Caco-2 (cell line): ENCODE results near the gene PIP4K2A. TPM values are rescaled to one million over a fixed set of nuclear protein-coding genes. Genes with fewer than 3 reads are reported as not detected.

Source experiments
- BruUV-seq: library from RNA; stranded (reverse); fragments of 400-500 nt; replicated peaks from 2 replicates; lab custom pipeline; 2021; lab: Mats Ljungman, UMichigan
- CTCF ChIA-PET: fragments of 300-600 bp; sonication (Branson Sonifier 250); formaldehyde crosslinking; loops from one replicate; lab custom pipeline; 2022; ENCODE audit warnings: antibody characterized with exemption; lab: Charles Lee
- POLR2A ChIA-PET: fragments of 300-600 bp; sonication (Branson Sonifier 250); formaldehyde crosslinking; loops from one replicate; lab custom pipeline; 2022; ENCODE audit warnings: antibody characterized with exemption; lab: Charles Lee
- DNase-seq, 2 experiments: peaks; one replicate each; pipeline versions ENCODE4 v3.0.0 to v3.0.0-alpha.2; 2020 to 2022
- H3K27me3 ChIP-seq: replicated peaks from 2 replicates; pipeline ENCODE4 v1.6.0; 2011; ENCODE audit warnings: low read length; ENCODE audit not compliant: control insufficient read depth, insufficient read depth
- H3K36me3 ChIP-seq: 2 replicates; pipeline ENCODE4 v1.5.1; 2011; ENCODE audit warnings: low read length; ENCODE audit not compliant: control insufficient read depth, insufficient read depth
- H3K4me1 ChIP-seq: fragments of 250-450 bp; sonication (Bioruptor Pico); 2 replicates; pipeline ENCODE4 v1.5.1; 2020; ENCODE audit warnings: mild to moderate bottlenecking
- H3K4me3 ChIP-seq: 2 replicates; pipeline ENCODE4 v1.5.1; 2011; ENCODE audit warnings: low read depth, mild to moderate bottlenecking, control low read depth, low read length
- H3K9me3 ChIP-seq: fragments of 250-450 bp; sonication (Bioruptor Pico); 2 replicates; pipeline ENCODE4 v1.5.1; 2020; ENCODE audit warnings: mild to moderate bottlenecking, moderate library complexity
- H3K27ac Mint-ChIP-seq: one replicate; pipeline ENCODE4 v1.8.0; 2022; ENCODE audit warnings: mixed read lengths; ENCODE audit not compliant: unreplicated experiment
- H3K27me3 Mint-ChIP-seq: one replicate; pipeline ENCODE4 v1.8.0; 2022; ENCODE audit warnings: mixed read lengths; ENCODE audit not compliant: insufficient read depth, unreplicated experiment
- H3K36me3 Mint-ChIP-seq: one replicate; pipeline ENCODE4 v1.8.0; 2022; ENCODE audit warnings: mild to moderate bottlenecking, mixed read lengths; ENCODE audit not compliant: insufficient read depth, unreplicated experiment
- H3K4me1 Mint-ChIP-seq: one replicate; pipeline ENCODE4 v1.8.0; 2022; ENCODE audit warnings: low read depth, mixed read lengths; ENCODE audit not compliant: unreplicated experiment
- H3K4me3 Mint-ChIP-seq: one replicate; pipeline ENCODE4 v1.8.0; 2022; ENCODE audit warnings: mild to moderate bottlenecking, moderate library complexity, mixed read lengths; ENCODE audit not compliant: unreplicated experiment
- H3K9me3 Mint-ChIP-seq: one replicate; pipeline ENCODE4 v1.8.0; 2022; ENCODE audit warnings: mixed read lengths; ENCODE audit not compliant: unreplicated experiment
- intact Hi-C: fragments of 100-400 bp; cut with micrococcal nuclease; formaldehyde crosslinking; loops from one replicate; pipeline ENCODE4 v1.10.0; 2022; ENCODE audit not compliant: unreplicated experiment
- total RNA-seq: library from RNA; stranded (reverse); gene quantifications from 2 replicates; pipeline ENCODE4 v1.2.3, GENCODE V29; 2022
- TF ChIP-seq, protein P1 (sequence below), 2 experiments: fragments of 200-600 bp in 1 of 2; IDR thresholded peaks; 1 replicate in 1 of 2; 2 replicates in 1 of 2; pipeline versions ENCODE4 v1.5.1 to v1.8.0; 2011 to 2022; ENCODE audit warnings: antibody characterized with exemption in 1 of 2, control low read depth in 1 of 2, inconsistent platforms in 1 of 2, low read depth in 1 of 2, low read length in 1 of 2, mild to moderate bottlenecking in 1 of 2, moderate library complexity in 1 of 2; ENCODE audit not compliant: insufficient read depth in 1 of 2, severe bottlenecking in 1 of 2, unreplicated experiment in 1 of 2

PIP4K2A gene
- total RNA-seq, 1 experiment from 2014 or later: 26.9 TPM

DNA sequence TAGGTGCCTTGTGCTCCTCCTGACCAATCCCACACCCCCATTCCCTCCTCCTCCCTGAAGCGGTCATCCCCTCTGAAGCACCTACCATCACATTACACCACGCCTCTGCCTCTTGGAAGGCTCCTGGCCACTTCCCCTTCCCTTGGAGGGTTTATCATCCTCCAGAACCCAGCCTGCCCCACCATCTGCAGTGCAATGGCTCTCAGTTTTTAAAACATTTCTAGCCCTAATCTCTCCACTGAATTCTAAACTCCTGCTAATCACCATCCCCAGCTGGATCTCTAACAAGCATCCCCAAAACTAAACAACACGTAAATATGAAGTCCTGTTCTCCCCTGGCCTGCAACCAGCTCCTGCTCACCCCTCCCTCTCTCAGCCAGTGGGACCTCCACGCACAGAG lies 70.6 kb downstream of the PIP4K2A start:
- Mint-ChIP-seq H3K27me3 (no peaks in the 10 kb centered on the region), H3K27ac (no peak overlapping the region), H3K4me1 (peaks cover 14% of the 10 kb centered on the region), H3K9me3 (no peaks in the 10 kb centered on the region), H3K4me3 (no peak overlapping the region), H3K36me3 (no peaks in the 10 kb centered on the region)
- intact Hi-C loops: no loop called here
- H3K27me3 ChIP-seq: no peaks in the 10 kb centered on the region
- H3K4me1 ChIP-seq: peaks cover 20% of the 10 kb centered on the region
- no TSS peak for BruUV-seq
- DNase-seq: no peak
- ChIA-PET CTCF (no interaction called here), POLR2A (no interaction called here)
- no peaks in the 10 kb centered on the region for H3K9me3 ChIP-seq
- no peaks in the 10 kb centered on the region for H3K36me3 ChIP-seq
- no peak overlapping the region for H3K4me3 ChIP-seq
- TF ChIP-seq, protein P1, sequence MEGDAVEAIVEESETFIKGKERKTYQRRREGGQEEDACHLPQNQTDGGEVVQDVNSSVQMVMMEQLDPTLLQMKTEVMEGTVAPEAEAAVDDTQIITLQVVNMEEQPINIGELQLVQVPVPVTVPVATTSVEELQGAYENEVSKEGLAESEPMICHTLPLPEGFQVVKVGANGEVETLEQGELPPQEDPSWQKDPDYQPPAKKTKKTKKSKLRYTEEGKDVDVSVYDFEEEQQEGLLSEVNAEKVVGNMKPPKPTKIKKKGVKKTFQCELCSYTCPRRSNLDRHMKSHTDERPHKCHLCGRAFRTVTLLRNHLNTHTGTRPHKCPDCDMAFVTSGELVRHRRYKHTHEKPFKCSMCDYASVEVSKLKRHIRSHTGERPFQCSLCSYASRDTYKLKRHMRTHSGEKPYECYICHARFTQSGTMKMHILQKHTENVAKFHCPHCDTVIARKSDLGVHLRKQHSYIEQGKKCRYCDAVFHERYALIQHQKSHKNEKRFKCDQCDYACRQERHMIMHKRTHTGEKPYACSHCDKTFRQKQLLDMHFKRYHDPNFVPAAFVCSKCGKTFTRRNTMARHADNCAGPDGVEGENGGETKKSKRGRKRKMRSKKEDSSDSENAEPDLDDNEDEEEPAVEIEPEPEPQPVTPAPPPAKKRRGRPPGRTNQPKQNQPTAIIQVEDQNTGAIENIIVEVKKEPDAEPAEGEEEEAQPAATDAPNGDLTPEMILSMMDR (IDR thresholded peaks at IDR 0.05; ENCODE audit: insufficient read depth in 1 of 2, low read depth in 1 of 2, low read length in 1 of 2, severe bottlenecking in 1 of 2, unreplicated experiment in 1 of 2): no peak

DNA sequence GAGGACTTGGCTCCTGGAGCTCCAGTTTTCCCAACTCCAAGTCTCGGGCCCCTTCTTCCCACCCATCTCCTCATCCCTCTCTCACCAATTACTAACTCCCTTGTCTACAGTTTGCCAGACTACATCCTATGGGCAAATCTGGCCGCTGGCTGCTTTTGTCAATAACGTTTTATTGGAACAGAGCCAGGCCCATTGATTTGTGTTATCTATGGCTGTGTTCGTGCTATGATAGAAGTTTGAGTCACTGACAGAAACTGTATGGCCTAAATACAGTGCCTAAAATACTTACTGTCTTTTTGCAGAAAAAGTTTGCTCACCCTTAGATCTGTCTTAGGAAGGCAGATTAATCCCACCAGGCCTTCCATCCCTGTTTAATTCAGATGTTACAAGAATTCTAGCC lies 71.3 kb downstream of the PIP4K2A start:
- H3K27me3 ChIP-seq: no peaks in the 10 kb centered on the region
- BruUV-seq: no TSS peak
- Mint-ChIP-seq H3K36me3 (no peaks in the 10 kb centered on the region), H3K4me1 (peaks cover 13% of the 10 kb centered on the region), H3K4me3 (no peak overlapping the region), H3K9me3 (peaks cover 4% of the 10 kb centered on the region), H3K27me3 (no peaks in the 10 kb centered on the region), H3K27ac (no peak overlapping the region)
- H3K9me3 ChIP-seq: no peaks in the 10 kb centered on the region
- ChIA-PET CTCF (no interaction called here), POLR2A (no interaction called here)
- H3K4me1 ChIP-seq: peaks cover 13% of the 10 kb centered on the region
- intact Hi-C loops: no loop called here
- H3K4me3 ChIP-seq: no peak overlapping the region
- H3K36me3 ChIP-seq: no peaks in the 10 kb centered on the region
- TF ChIP-seq, protein P1 (IDR thresholded peaks at IDR 0.05; ENCODE audit: insufficient read depth in 1 of 2, low read depth in 1 of 2, low read length in 1 of 2, severe bottlenecking in 1 of 2, unreplicated experiment in 1 of 2): no peak
- no peak for DNase-seq

DNA sequence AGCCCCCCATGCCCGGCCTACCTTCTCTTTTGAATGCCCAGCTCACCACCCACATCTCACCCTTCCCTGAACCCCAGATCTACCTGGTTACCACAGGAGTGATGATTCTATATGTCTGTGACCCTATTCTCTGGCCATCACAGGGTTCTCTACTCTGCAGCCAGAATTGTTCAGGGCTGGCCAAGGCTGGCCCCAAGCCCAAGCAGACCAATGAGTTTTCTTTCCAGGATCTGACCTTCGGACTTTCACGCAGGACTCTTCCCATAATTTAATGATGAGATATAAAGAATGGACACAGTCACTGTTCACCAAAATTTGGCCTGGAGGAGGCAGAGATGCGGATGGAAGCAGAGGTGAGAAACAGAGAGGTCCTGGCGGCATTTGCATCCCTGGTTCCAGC lies 72.6 kb downstream of the PIP4K2A start:
- no peaks in the 10 kb centered on the region for H3K9me3 ChIP-seq
- no peak overlapping the region for H3K4me3 ChIP-seq
- H3K36me3 Mint-ChIP-seq: no peaks in the 10 kb centered on the region
- no peak overlapping the region for H3K4me3 Mint-ChIP-seq
- H3K27me3 ChIP-seq: no peaks in the 10 kb centered on the region
- CTCF ChIA-PET: no interaction called here
- no peaks in the 10 kb centered on the region for H3K27me3 Mint-ChIP-seq
- no peaks in the 10 kb centered on the region for H3K36me3 ChIP-seq
- no peaks in the 10 kb centered on the region for H3K4me1 Mint-ChIP-seq
- intact Hi-C loops: no loop called here
- DNase-seq: no peak
- BruUV-seq: no TSS peak
- H3K4me1 ChIP-seq: no peaks in the 10 kb centered on the region
- H3K27ac Mint-ChIP-seq: no peak overlapping the region
- POLR2A ChIA-PET: no interaction called here
- TF ChIP-seq, protein P1 (IDR thresholded peaks at IDR 0.05; ENCODE audit: insufficient read depth in 1 of 2, low read depth in 1 of 2, low read length in 1 of 2, severe bottlenecking in 1 of 2, unreplicated experiment in 1 of 2): no peak
- H3K9me3 Mint-ChIP-seq: peaks cover 13% of the 10 kb centered on the region
